Measurements from ENCODE around the gene APOBEC4.
A peak's percentile ranks its signal among the peaks of the same experiment; 100 is the strongest.
"Not testable (repeated sequence)": the region's sequence is repeated elsewhere in the genome, so short reads cannot be mapped to it uniquely, and the experiment has no call there.

APOBEC4 gene

GRCh38 chr1:183634429-183635065, 18.6 kb downstream of the APOBEC4 start:
- DNase-seq (ENCODE audit: low spot score), result no peak

GRCh38 chr1:183633676-183634343, 19.3 kb downstream of the APOBEC4 start:
- peak; percentile 58 for DNase-seq (ENCODE audit: low spot score)

- DNase-seq (ENCODE audit: low spot score), result no peak
These were observed 20.2 kb downstream of the APOBEC4 start for GRCh38 chr1:183632964-183633363.

GRCh38 chr1:183632114-183632513, 21.0 kb downstream of the APOBEC4 start:
- DNase-seq (ENCODE audit: low spot score), result peak; percentile 30

- DNase-seq (ENCODE audit: low spot score), result peak; percentile 29
These were observed 22.4 kb downstream of the APOBEC4 start for GRCh38 chr1:183630748-183631147.

GRCh38 chr1:183628537-183628936, 24.6 kb downstream of the APOBEC4 start:
- DNase-seq (ENCODE audit: low spot score), result no peak

GRCh38 chr1:183626236-183626635, 26.9 kb downstream of the APOBEC4 start:
- DNase-seq (ENCODE audit: low spot score), result not testable (repeated sequence)

- peak; percentile 32 for DNase-seq (ENCODE audit: low spot score)
These were observed 30.0 kb downstream of the APOBEC4 start for GRCh38 chr1:183622884-183623785.

- no peak for DNase-seq (ENCODE audit: low spot score)
These were observed 31.1 kb downstream of the APOBEC4 start for GRCh38 chr1:183622013-183622412.

- DNase-seq (ENCODE audit: low spot score), result no peak
These were observed 32.8 kb downstream of the APOBEC4 start for GRCh38 chr1:183620311-183620710.

GRCh38 chr1:183619781-183620180, 33.3 kb downstream of the APOBEC4 start:
- no peak for DNase-seq (ENCODE audit: low spot score)

GRCh38 chr1:183618202-183618601, 34.9 kb downstream of the APOBEC4 start:
- DNase-seq (ENCODE audit: low spot score), result not testable (repeated sequence)

- not testable (repeated sequence) for DNase-seq (ENCODE audit: low spot score)
These were observed 40.1 kb downstream of the APOBEC4 start for GRCh38 chr1:183612975-183613374.

GRCh38 chr1:183612407-183612806, 40.7 kb downstream of the APOBEC4 start:
- DNase-seq (ENCODE audit: low spot score), result no peak

- DNase-seq (ENCODE audit: low spot score), result no peak
These were observed 42.1 kb downstream of the APOBEC4 start for GRCh38 chr1:183611021-183611420.

- no peak for DNase-seq (ENCODE audit: low spot score)
These were observed 43.2 kb downstream of the APOBEC4 start for GRCh38 chr1:183609759-183610452.

- DNase-seq (ENCODE audit: low spot score), result peak; percentile 56
These were observed 43.8 kb downstream of the APOBEC4 start for GRCh38 chr1:183609313-183609712.

GRCh38 chr1:183607322-183607980, 45.7 kb downstream of the APOBEC4 start:
- no peak for DNase-seq (ENCODE audit: low spot score)

- DNase-seq (ENCODE audit: low spot score), result no peak
These were observed 47.2 kb downstream of the APOBEC4 start for GRCh38 chr1:183605904-183606303.

- DNase-seq (ENCODE audit: low spot score), result no peak
These were observed 48.3 kb downstream of the APOBEC4 start for GRCh38 chr1:183604815-183605214.

GRCh38 chr1:183604038-183604808, 48.9 kb downstream of the APOBEC4 start:
- peak; percentile 31 for DNase-seq (ENCODE audit: low spot score)
